B cell (primary cell): ENCODE results near the gene SYNE2.

Experiments used
- CTCF ChIP-seq: fragments of 200-600 bp; IDR thresholded peaks from one replicate; pipeline ENCODE4 v1.8.0; 2022; ENCODE audit warnings: antibody characterized with exemption, mild to moderate bottlenecking
- EZH2 ChIP-seq: IDR thresholded peaks from 2 replicates; pipeline ENCODE4 v1.6.1; 2012; ENCODE audit warnings: borderline replicate concordance, low read depth, mild to moderate bottlenecking, moderate library complexity, low read length; ENCODE audit not compliant: insufficient read depth, poor library complexity, severe bottlenecking

GRCh38 chr14:64126548-64126947 lies 273.7 kb downstream of the SYNE2 start:
- TF ChIP-seq EZH2 (no peak), CTCF (no peak)
